CD14-positive monocyte (primary cell): ENCODE measurements around the gene TRUB1. TPM values are rescaled to one million over a fixed set of nuclear protein-coding genes. Genes with fewer than 3 reads are reported as not detected.

Experiments
- DNase-seq, 3 donors: peaks; one replicate each; pipeline ENCODE4 v3.0.0-alpha.2; 2011 to 2022
- H2AFZ ChIP-seq: 2 replicates; pipeline ENCODE4 v1.6.0; 2012; ENCODE audit warnings: mild to moderate bottlenecking, low read depth, low read length, inconsistent platforms; ENCODE audit not compliant: insufficient read depth, poor library complexity, severe bottlenecking
- H3K27ac ChIP-seq, 2 donors: 1 replicate in 1 of 2; 2 replicates in 1 of 2; pipeline ENCODE4 v1.5.1; 2012 to 2013; ENCODE audit warnings: low read length in 2 of 2, control low read depth in 1 of 2, inconsistent platforms in 1 of 2, low read depth in 1 of 2, mild to moderate bottlenecking in 1 of 2
- H3K27me3 ChIP-seq, 2 donors: one replicate each; pipeline versions ENCODE4 v1.6.0 to v1.6.1; 2011 to 2013; ENCODE audit warnings: low read length in 2 of 2; ENCODE audit not compliant: control insufficient read depth in 2 of 2, insufficient read depth in 2 of 2
- H3K36me3 ChIP-seq, 2 donors: replicated peaks in 1 of 2; 1 replicate in 1 of 2; 2 replicates in 1 of 2; pipeline versions ENCODE4 v1.5.1 to v1.6.1; 2012 to 2013; ENCODE audit warnings: low read length in 2 of 2, control low read depth in 1 of 2, inconsistent platforms in 1 of 2, mild to moderate bottlenecking in 1 of 2; ENCODE audit not compliant: insufficient read depth in 2 of 2, control insufficient read depth in 1 of 2
- H3K4me1 ChIP-seq, 2 donors: 1 replicate in 1 of 2; 2 replicates in 1 of 2; pipeline versions ENCODE4 v1.5.1 to v1.6.1; 2012 to 2013; ENCODE audit warnings: low read length in 2 of 2, control low read depth in 1 of 2, inconsistent platforms in 1 of 2, mild to moderate bottlenecking in 1 of 2, moderate library complexity in 1 of 2; ENCODE audit not compliant: insufficient read depth in 2 of 2, control insufficient read depth in 1 of 2
- H3K4me2 ChIP-seq: replicated peaks from 2 replicates; pipeline ENCODE3; 2012; ENCODE audit warnings: low read length, moderate library complexity, mild to moderate bottlenecking; ENCODE audit not compliant: poor library complexity, severe bottlenecking; ENCODE audit errors: extremely low read depth
- H3K4me3 ChIP-seq, 3 experiments: fragments of 200-600 bp in 1 of 3; sonication (generic) in 1 of 3; replicated peaks in 1 of 3; 1 replicate in 2 of 3; 2 replicates in 1 of 3; pipeline ENCODE4 v1.5.1; 2011 to 2013; ENCODE audit warnings: low read length in 3 of 3, mild to moderate bottlenecking in 3 of 3, control low read depth in 2 of 3, low read depth in 2 of 3, inconsistent platforms in 1 of 3, moderate library complexity in 1 of 3
- H3K79me2 ChIP-seq: 2 replicates; pipeline ENCODE4 v1.6.0; 2012; ENCODE audit warnings: mild to moderate bottlenecking, control low read depth, inconsistent platforms, low read length, moderate library complexity; ENCODE audit not compliant: insufficient read depth
- H3K9ac ChIP-seq: 2 replicates; pipeline ENCODE4 v1.6.0; 2017; ENCODE audit warnings: low read length, mild to moderate bottlenecking; ENCODE audit not compliant: insufficient read depth, poor library complexity, severe bottlenecking
- H3K9me3 ChIP-seq, 2 donors: replicated peaks in 1 of 2; 1 replicate in 1 of 2; 2 replicates in 1 of 2; pipeline versions ENCODE4 v1.5.1 to v1.6.1; 2012 to 2013; ENCODE audit warnings: low read length in 2 of 2, control low read depth in 1 of 2; ENCODE audit not compliant: control insufficient read depth in 1 of 2, insufficient read depth in 1 of 2
- H4K20me1 ChIP-seq: 2 replicates; pipeline ENCODE4 v1.6.0; 2012; ENCODE audit warnings: mild to moderate bottlenecking, low read length, control low read depth, moderate library complexity; ENCODE audit not compliant: insufficient read depth
- H3K27ac Mint-ChIP-seq, 7 donors: one replicate each; pipeline ENCODE4 v1.8.0; 2020; ENCODE audit warnings: mild to moderate bottlenecking in 7 of 7, mixed read lengths in 7 of 7, moderate library complexity in 6 of 7, inconsistent platforms in 2 of 7
- H3K27me3 Mint-ChIP-seq, 3 donors: one replicate each; pipeline ENCODE4 v1.8.0; 2021 to 2022; ENCODE audit warnings: low read depth in 3 of 3, mild to moderate bottlenecking in 3 of 3, mixed read lengths in 3 of 3, moderate library complexity in 3 of 3, inconsistent platforms in 1 of 3
- H3K36me3 Mint-ChIP-seq, 2 donors: one replicate each; pipeline ENCODE4 v1.8.0; 2020; ENCODE audit warnings: mixed read lengths in 2 of 2, inconsistent platforms in 1 of 2, mild to moderate bottlenecking in 1 of 2
- H3K4me1 Mint-ChIP-seq: one replicate; pipeline ENCODE4 v1.8.0; 2020; ENCODE audit warnings: mild to moderate bottlenecking, mixed read lengths
- H3K4me3 Mint-ChIP-seq, 2 donors: one replicate each; pipeline ENCODE4 v1.8.0; 2020; ENCODE audit warnings: mild to moderate bottlenecking in 2 of 2, mixed read lengths in 2 of 2, moderate library complexity in 1 of 2
- H3K9me3 Mint-ChIP-seq, 7 donors: one replicate each; pipeline ENCODE4 v1.8.0; 2020 to 2022; ENCODE audit warnings: mixed read lengths in 7 of 7, mild to moderate bottlenecking in 6 of 7, moderate library complexity in 6 of 7, inconsistent platforms in 2 of 7
- CTCF ChIP-seq: fragments of 200-600 bp; IDR thresholded peaks from one replicate; pipeline ENCODE4 v1.8.0; 2022; ENCODE audit warnings: antibody characterized with exemption, mild to moderate bottlenecking
- WGBS: methylation state at CpG from one replicate; pipeline ENCODE4 v1.1.5; 2013; ENCODE audit warnings: missing lambda C conversion rate; ENCODE audit not compliant: insufficient coverage; 5-methylcytosine and 5-hydroxymethylcytosine counted together
- intact Hi-C, 2 donors: fragments of 100-400 bp; cut with micrococcal nuclease; formaldehyde crosslinking; loops; one replicate each; pipeline versions ENCODE4 v1.15.0 to v1.15.1; 2023
- polyA plus RNA-seq, 3 donors: library from polyadenylated mRNA; depleted of rRNA in 1 of 3; unstranded in 2 of 3; stranded (reverse) in 1 of 3; fragments of 300-500 nt in 2 of 3; fragments of >200 nt in 1 of 3; fragmentation: Illumina TruSeq in 2 of 3; gene quantifications; 1 replicate in 2 of 3; 2 replicates in 1 of 3; pipeline ENCODE4 v1.2.3, GENCODE V29; 2012 to 2021

The TRUB1 gene
- polyA plus RNA-seq, 3 donors: 3.0 to 5.0 (median 3.3) TPM

- Histone ChIP-seq H3K9me3 (no peaks in the 10 kb centered on the region), H4K20me1 (no peaks in the 10 kb centered on the region), H3K9ac (no peak overlapping the region), H3K79me2 (no peaks in the 10 kb centered on the region), H3K27me3 (no peaks in the 10 kb centered on the region), H2AFZ (no peak overlapping the region), H3K27ac (no peak overlapping the region), H3K4me1 (no peaks in the 10 kb centered on the region), H3K36me3 (no peaks in the 10 kb centered on the region), H3K4me3 (no peak overlapping the region), H3K4me2 (no peak overlapping the region)
- Mint-ChIP-seq H3K9me3 (no peaks in the 10 kb centered on the region), H3K27me3 (peaks cover 1 to 6% (median 2%) of the 10 kb centered on the region in 3 donors), H3K27ac (no peak overlapping the region), H3K4me3 (no peak overlapping the region), H3K36me3 (no peaks in the 10 kb centered on the region), H3K4me1 (no peaks in the 10 kb centered on the region)
- DNase-seq: no peak
- 74% methylated on average over 3 of the region's 3 CpGs for WGBS
- intact Hi-C loops: no loop called here
- TF ChIP-seq CTCF: no peak
Observed at GRCh38 chr10:115004236-115004862, 66.4 kb downstream of the TRUB1 start.

- no peaks in the 10 kb centered on the region for H3K36me3 Mint-ChIP-seq
- no peaks in the 10 kb centered on the region for H3K9me3 ChIP-seq
- H3K4me3 Mint-ChIP-seq: no peak overlapping the region
- H3K4me1 ChIP-seq: no peaks in the 10 kb centered on the region
- 100% methylated on average over 6 of the region's 8 CpGs for WGBS
- no peak overlapping the region for H3K4me2 ChIP-seq
- H3K9ac ChIP-seq: no peak overlapping the region
- no peak for TF ChIP-seq CTCF
- no peaks in the 10 kb centered on the region for H3K27me3 ChIP-seq
- no peak overlapping the region for H2AFZ ChIP-seq
- no peaks in the 10 kb centered on the region for H4K20me1 ChIP-seq
- H3K4me1 Mint-ChIP-seq: no peaks in the 10 kb centered on the region
- H3K9me3 Mint-ChIP-seq: peaks cover 0 to 3% (median 0%) of the 10 kb centered on the region in 7 donors
- no peak overlapping the region for H3K27ac Mint-ChIP-seq
- H3K36me3 ChIP-seq: no peaks in the 10 kb centered on the region
- no peak for DNase-seq
- no peak overlapping the region for H3K4me3 ChIP-seq
- H3K79me2 ChIP-seq: no peaks in the 10 kb centered on the region
- H3K27me3 Mint-ChIP-seq: peaks cover 1 to 4% (median 2%) of the 10 kb centered on the region in 3 donors
- no peak overlapping the region for H3K27ac ChIP-seq
- intact Hi-C loops: no loop called here
Observed at GRCh38 chr10:115005771-115006170, 67.8 kb downstream of the TRUB1 start.
